Caco-2 (cell line): Measurements from ENCODE around the gene GLI3. TPM values are rescaled to one million over a fixed set of nuclear protein-coding genes. Genes with fewer than 3 reads are reported as not detected.

Experiments
- BruUV-seq: library from RNA; stranded (reverse); fragments of 400-500 nt; replicated peaks from 2 replicates; lab custom pipeline; 2021; lab: Mats Ljungman, UMichigan
- CTCF ChIA-PET: fragments of 300-600 bp; sonication (Branson Sonifier 250); formaldehyde crosslinking; loops from one replicate; lab custom pipeline; 2022; ENCODE audit warnings: antibody characterized with exemption; lab: Charles Lee
- POLR2A ChIA-PET: fragments of 300-600 bp; sonication (Branson Sonifier 250); formaldehyde crosslinking; loops from one replicate; lab custom pipeline; 2022; ENCODE audit warnings: antibody characterized with exemption; lab: Charles Lee
- DNase-seq, 2 experiments: peaks; one replicate each; pipeline versions ENCODE4 v3.0.0 to v3.0.0-alpha.2; 2020 to 2022
- H3K27me3 ChIP-seq: replicated peaks from 2 replicates; pipeline ENCODE4 v1.6.0; 2011; ENCODE audit warnings: low read length; ENCODE audit not compliant: control insufficient read depth, insufficient read depth
- H3K36me3 ChIP-seq: 2 replicates; pipeline ENCODE4 v1.5.1; 2011; ENCODE audit warnings: low read length; ENCODE audit not compliant: control insufficient read depth, insufficient read depth
- H3K4me1 ChIP-seq: fragments of 250-450 bp; sonication (Bioruptor Pico); 2 replicates; pipeline ENCODE4 v1.5.1; 2020; ENCODE audit warnings: mild to moderate bottlenecking
- H3K4me3 ChIP-seq: 2 replicates; pipeline ENCODE4 v1.5.1; 2011; ENCODE audit warnings: low read depth, mild to moderate bottlenecking, control low read depth, low read length
- H3K9me3 ChIP-seq: fragments of 250-450 bp; sonication (Bioruptor Pico); 2 replicates; pipeline ENCODE4 v1.5.1; 2020; ENCODE audit warnings: mild to moderate bottlenecking, moderate library complexity
- H3K27ac Mint-ChIP-seq: one replicate; pipeline ENCODE4 v1.8.0; 2022; ENCODE audit warnings: mixed read lengths; ENCODE audit not compliant: unreplicated experiment
- H3K27me3 Mint-ChIP-seq: one replicate; pipeline ENCODE4 v1.8.0; 2022; ENCODE audit warnings: mixed read lengths; ENCODE audit not compliant: insufficient read depth, unreplicated experiment
- H3K36me3 Mint-ChIP-seq: one replicate; pipeline ENCODE4 v1.8.0; 2022; ENCODE audit warnings: mild to moderate bottlenecking, mixed read lengths; ENCODE audit not compliant: insufficient read depth, unreplicated experiment
- H3K4me1 Mint-ChIP-seq: one replicate; pipeline ENCODE4 v1.8.0; 2022; ENCODE audit warnings: low read depth, mixed read lengths; ENCODE audit not compliant: unreplicated experiment
- H3K4me3 Mint-ChIP-seq: one replicate; pipeline ENCODE4 v1.8.0; 2022; ENCODE audit warnings: mild to moderate bottlenecking, moderate library complexity, mixed read lengths; ENCODE audit not compliant: unreplicated experiment
- H3K9me3 Mint-ChIP-seq: one replicate; pipeline ENCODE4 v1.8.0; 2022; ENCODE audit warnings: mixed read lengths; ENCODE audit not compliant: unreplicated experiment
- CTCF ChIP-seq, 2 experiments: fragments of 200-600 bp in 1 of 2; IDR thresholded peaks; 1 replicate in 1 of 2; 2 replicates in 1 of 2; pipeline versions ENCODE4 v1.5.1 to v1.8.0; 2011 to 2022; ENCODE audit warnings: antibody characterized with exemption in 1 of 2, control low read depth in 1 of 2, inconsistent platforms in 1 of 2, low read depth in 1 of 2, low read length in 1 of 2, mild to moderate bottlenecking in 1 of 2, moderate library complexity in 1 of 2; ENCODE audit not compliant: insufficient read depth in 1 of 2, severe bottlenecking in 1 of 2, unreplicated experiment in 1 of 2
- intact Hi-C: fragments of 100-400 bp; cut with micrococcal nuclease; formaldehyde crosslinking; loops from one replicate; pipeline ENCODE4 v1.10.0; 2022; ENCODE audit not compliant: unreplicated experiment
- total RNA-seq: library from RNA; stranded (reverse); gene quantifications from 2 replicates; pipeline ENCODE4 v1.2.3, GENCODE V29; 2022

Gene GLI3
- total RNA-seq, 1 experiment from 2014 or later, result 1.00 TPM

DNA sequence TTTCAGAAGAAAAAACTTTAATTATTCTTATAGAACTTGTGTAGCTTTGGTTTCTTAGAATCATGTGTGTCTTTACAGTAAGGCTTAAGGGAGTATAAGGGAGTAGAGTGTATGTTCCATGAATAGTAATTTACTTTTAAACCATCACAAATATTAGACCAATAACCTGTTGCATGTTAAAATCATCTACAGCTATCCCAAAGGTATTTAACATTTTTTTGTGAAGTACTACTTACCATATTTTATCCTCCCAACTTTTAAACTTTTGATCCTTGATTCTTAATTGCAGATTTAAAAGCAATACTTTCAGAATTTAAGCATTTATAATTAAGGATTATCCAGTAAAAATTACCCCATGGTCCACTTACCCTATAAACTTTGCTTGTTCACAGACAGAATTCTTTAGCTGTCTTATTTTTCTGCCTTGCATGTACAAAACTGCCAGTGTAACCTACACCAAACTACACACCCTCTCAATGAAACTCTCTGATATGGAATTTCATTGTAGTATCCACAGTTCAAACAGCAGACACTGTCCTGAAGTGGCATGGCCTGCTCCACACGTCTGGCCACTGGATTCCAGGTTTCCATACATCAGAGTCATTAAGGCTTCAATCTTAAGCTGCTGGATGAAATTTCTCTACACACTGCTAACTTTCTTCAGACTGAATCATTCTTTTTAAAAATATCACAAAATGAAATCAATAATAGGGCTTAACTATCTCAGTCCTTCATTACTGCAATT lies 5.8 kb downstream of the GLI3 start:
- CTCF ChIA-PET, result no interaction called here
- no peak for TF ChIP-seq CTCF (IDR thresholded peaks at IDR 0.05; ENCODE audit: insufficient read depth in 1 of 2, low read depth in 1 of 2, low read length in 1 of 2, severe bottlenecking in 1 of 2, unreplicated experiment in 1 of 2)
- intact Hi-C loops, result no loop called here

DNA sequence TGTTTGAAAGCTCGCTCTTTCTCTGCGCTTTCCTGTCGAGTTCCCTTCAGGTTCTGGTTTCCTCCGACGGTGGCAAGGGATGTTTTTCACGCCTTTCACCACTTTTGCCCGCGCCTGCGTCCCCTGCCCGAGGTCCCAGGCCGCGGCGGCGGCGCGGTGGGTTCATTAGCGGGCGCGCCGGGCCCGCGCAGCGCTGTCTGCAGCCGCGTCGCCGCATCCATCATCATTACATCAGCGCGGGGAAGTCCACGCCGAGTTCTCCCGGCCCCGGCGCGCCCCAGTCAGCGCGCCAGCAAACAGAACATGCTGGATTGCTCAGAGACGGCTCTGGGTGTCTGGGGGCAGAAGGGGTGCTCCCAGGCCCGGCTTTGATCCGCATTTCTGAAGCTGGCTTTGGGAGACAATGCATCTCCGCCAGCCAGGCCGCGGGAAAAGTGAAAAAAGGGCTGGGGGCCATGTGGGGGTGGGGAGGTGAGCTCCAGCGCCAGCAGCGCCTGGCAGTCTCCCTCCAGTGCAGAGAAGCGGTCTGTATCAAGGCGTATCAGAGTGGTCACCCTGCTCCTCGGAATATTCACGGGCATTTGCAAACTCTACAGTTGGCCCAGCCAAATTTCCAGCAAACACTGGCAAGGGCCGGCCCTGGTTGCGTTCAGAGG lies 8.9 kb downstream of the GLI3 start:
- POLR2A ChIA-PET, result no interaction called here

More for the DNA sequence above, 5.8 kb downstream of the GLI3 start:
- Histone ChIP-seq H3K9me3 (no peaks in the 10 kb centered on the region), H3K4me3 (no peak overlapping the region), H3K27me3 (no peaks in the 10 kb centered on the region; the same call in 1 of the 2 replicates), H3K36me3 (no peaks in the 10 kb centered on the region), H3K4me1 (peaks cover under 1% of the 10 kb centered on the region; the same call in 1 of the 2 replicates)
- Mint-ChIP-seq H3K4me1 (no peaks in the 10 kb centered on the region), H3K4me3 (no peak overlapping the region), H3K36me3 (no peaks in the 10 kb centered on the region), H3K27me3 (peaks cover 34% of the 10 kb centered on the region), H3K27ac (no peak overlapping the region), H3K9me3 (no peaks in the 10 kb centered on the region)
- no TSS peak for BruUV-seq
- no peak for DNase-seq
- POLR2A ChIA-PET, result no interaction called here

More for the DNA sequence above, 8.9 kb downstream of the GLI3 start:
- no peak for DNase-seq
- Histone ChIP-seq H3K4me1 (no peaks in the 10 kb centered on the region), H3K27me3 (no peaks in the 10 kb centered on the region), H3K36me3 (no peaks in the 10 kb centered on the region), H3K9me3 (no peaks in the 10 kb centered on the region), H3K4me3 (no peak overlapping the region)
- CTCF ChIA-PET, result interaction anchor here (0.7 kb wide), 1 partner anchor 288 kb away, joined by 4 read pairs; no protein-coding TSS in a partner anchor
- Mint-ChIP-seq H3K27me3 (peaks cover 27% of the 10 kb centered on the region), H3K4me3 (no peak overlapping the region), H3K36me3 (no peaks in the 10 kb centered on the region), H3K27ac (no peak overlapping the region), H3K4me1 (no peaks in the 10 kb centered on the region), H3K9me3 (no peaks in the 10 kb centered on the region)
- no peak for TF ChIP-seq CTCF (IDR thresholded peaks at IDR 0.05; ENCODE audit: insufficient read depth in 1 of 2, low read depth in 1 of 2, low read length in 1 of 2, severe bottlenecking in 1 of 2, unreplicated experiment in 1 of 2)
- no TSS peak for BruUV-seq
- intact Hi-C loops, result no loop called here
